IMR-90 (cell line): ENCODE measurements around the gene PEA15. TPM values are rescaled to one million over a fixed set of nuclear protein-coding genes. Genes with fewer than 3 reads are reported as not detected.

Experiments
- ATAC-seq: fragments of 200-7000 bp; cut with Tn5 transposase; 2 replicates; pipeline ENCODE4 v1.9.1; 2020; ENCODE audit warnings: low read depth, mild to moderate bottlenecking, moderate library complexity
- BruUV-seq: library from RNA; stranded (reverse); fragments of 400-500 nt; replicated peaks from 2 replicates; lab custom pipeline; 2021; lab: Mats Ljungman, UMichigan
- CTCF ChIA-PET: fragments of 300-600 bp; formaldehyde crosslinking; extraction: SDS; loops from one replicate; lab custom pipeline; 2021; ENCODE audit warnings: antibody characterized with exemption; lab: Yijun Ruan, JAX
- POLR2A ChIA-PET: fragments of 300-600 bp; sonication (Branson Sonifier 250); formaldehyde crosslinking; loops from one replicate; lab custom pipeline; 2022; ENCODE audit warnings: antibody characterized with exemption; ENCODE audit not compliant: unreplicated experiment; lab: Charles Lee
- DNase-seq: peaks from one replicate; pipeline ENCODE4 v3.0.0; 2013
- H2AFZ ChIP-seq: replicated peaks from 2 replicates; pipeline ENCODE3; 2013; ENCODE audit warnings: low read length, mild to moderate bottlenecking; ENCODE audit not compliant: poor library complexity
- H2AK5ac ChIP-seq: 2 replicates; pipeline ENCODE4 v1.6.1; 2013; ENCODE audit warnings: low read depth, low read length, inconsistent platforms
- H2AK9ac ChIP-seq: replicated peaks from 2 replicates; pipeline ENCODE3; 2013; ENCODE audit warnings: mild to moderate bottlenecking, low read depth, low read length, moderate library complexity; ENCODE audit not compliant: poor library complexity
- H2BK120ac ChIP-seq: 2 replicates; pipeline ENCODE4 v1.6.1; 2013; ENCODE audit warnings: low read depth, low read length, inconsistent platforms
- H2BK15ac ChIP-seq: 3 replicates; pipeline ENCODE4 v1.6.1; 2013; ENCODE audit warnings: low read depth, low read length, inconsistent platforms
- H2BK20ac ChIP-seq: 2 replicates; pipeline ENCODE4 v1.6.1; 2013; ENCODE audit warnings: low read depth, mild to moderate bottlenecking, inconsistent platforms, low read length, moderate library complexity
- H2BK5ac ChIP-seq: 2 replicates; pipeline ENCODE4 v1.6.1; 2013; ENCODE audit warnings: mild to moderate bottlenecking, low read depth, low read length, inconsistent platforms; ENCODE audit not compliant: poor library complexity, severe bottlenecking
- H3K14ac ChIP-seq: replicated peaks from 2 replicates; pipeline ENCODE4 v1.6.1; 2013; ENCODE audit warnings: low read depth, low read length, inconsistent platforms
- H3K18ac ChIP-seq: 2 replicates; pipeline ENCODE4 v1.6.1; 2013; ENCODE audit warnings: low read depth, low read length, control low read depth
- H3K23ac ChIP-seq: 2 replicates; pipeline ENCODE4 v1.6.1; 2013; ENCODE audit warnings: low read depth, low read length, inconsistent platforms
- H3K27ac ChIP-seq: 2 replicates; pipeline ENCODE4 v1.5.1; 2013; ENCODE audit warnings: mild to moderate bottlenecking, control low read depth, low read length; ENCODE audit not compliant: insufficient read depth
- H3K27me3 ChIP-seq: 2 replicates; pipeline ENCODE4 v1.6.1; 2013; ENCODE audit warnings: low read length; ENCODE audit not compliant: control insufficient read depth, insufficient read depth
- H3K36me3 ChIP-seq: 2 replicates; pipeline ENCODE4 v1.6.1; 2013; ENCODE audit warnings: low read length, mixed read lengths; ENCODE audit not compliant: control insufficient read depth, insufficient read depth
- H3K4ac ChIP-seq: 2 replicates; pipeline ENCODE4 v1.6.1; 2013; ENCODE audit warnings: low read depth, low read length, inconsistent platforms
- H3K4me1 ChIP-seq: 2 replicates; pipeline ENCODE4 v1.6.1; 2013; ENCODE audit warnings: low read length, mixed read lengths; ENCODE audit not compliant: control insufficient read depth, insufficient read depth
- H3K4me2 ChIP-seq: 2 replicates; pipeline ENCODE4 v1.6.1; 2013; ENCODE audit warnings: low read depth, mild to moderate bottlenecking, control low read depth, low read length, moderate library complexity
- H3K4me3 ChIP-seq: 2 replicates; pipeline ENCODE4 v1.5.1; 2013; ENCODE audit warnings: low read depth, mild to moderate bottlenecking, control low read depth, low read length, moderate library complexity; ENCODE audit not compliant: insufficient read depth
- H3K56ac ChIP-seq: 2 replicates; pipeline ENCODE4 v1.6.1; 2013; ENCODE audit warnings: low read length, inconsistent platforms; ENCODE audit not compliant: insufficient read depth; ENCODE audit errors: extremely low read depth
- H3K79me1 ChIP-seq, 2 experiments: 2 replicates each; pipeline ENCODE4 v1.6.1; 2013; ENCODE audit warnings: low read length in 2 of 2, inconsistent platforms in 1 of 2, low read depth in 1 of 2
- H3K9ac ChIP-seq: 2 replicates; pipeline ENCODE4 v1.6.1; 2013; ENCODE audit warnings: low read depth, low read length, control low read depth
- H3K9me1 ChIP-seq: 2 replicates; pipeline ENCODE4 v1.6.1; 2013; ENCODE audit warnings: low read length, inconsistent platforms; ENCODE audit not compliant: insufficient read depth
- H3K9me3 ChIP-seq: 2 replicates; pipeline ENCODE4 v1.6.1; 2013; ENCODE audit warnings: low read length; ENCODE audit not compliant: control insufficient read depth, insufficient read depth
- H4K20me1 ChIP-seq: 2 replicates; pipeline ENCODE4 v1.6.1; 2013; ENCODE audit warnings: low read length, inconsistent platforms; ENCODE audit not compliant: insufficient read depth
- H4K5ac ChIP-seq: 2 replicates; pipeline ENCODE4 v1.6.1; 2013; ENCODE audit warnings: mild to moderate bottlenecking, low read depth, low read length, control low read depth
- H4K8ac ChIP-seq, 2 experiments: 2 replicates each; pipeline ENCODE4 v1.6.1; 2013; ENCODE audit warnings: low read depth in 2 of 2, low read length in 2 of 2, control low read depth in 1 of 2, inconsistent platforms in 1 of 2
- H4K91ac ChIP-seq: 2 replicates; pipeline ENCODE4 v1.6.1; 2013; ENCODE audit warnings: low read depth, low read length, inconsistent platforms; ENCODE audit not compliant: insufficient read depth
- BHLHE40 ChIP-seq: fragments of 150-350 bp; IDR thresholded peaks from 2 replicates; pipeline ENCODE4 v1.6.1; 2016; ENCODE audit warnings: mild to moderate bottlenecking, low read depth, low read length
- FOS ChIP-seq: fragments of 150-350 bp; IDR thresholded peaks from 2 replicates; pipeline ENCODE4 v1.6.1; 2016; ENCODE audit warnings: low read depth, low read length
- MAFK ChIP-seq: IDR thresholded peaks from 2 replicates; pipeline ENCODE4 v1.6.1; 2012; ENCODE audit warnings: low read depth, low read length, improper control_type of control experiment
- RAD21 ChIP-seq: IDR thresholded peaks from 2 replicates; pipeline ENCODE4 v1.6.1; 2012; ENCODE audit warnings: low read length, improper control_type of control experiment
- RCOR1 ChIP-seq: IDR thresholded peaks from 2 replicates; pipeline ENCODE4 v1.6.1; 2012; ENCODE audit warnings: mild to moderate bottlenecking, low read length, improper control_type of control experiment; ENCODE audit not compliant: insufficient replicate concordance
- WGBS, 2 experiments: methylation state at CpG; one replicate each; pipeline versions ENCODE4 v1.1.5 to v1.1.7; 2013; ENCODE audit warnings: missing lambda C conversion rate in 2 of 2; ENCODE audit not compliant: insufficient read length in 1 of 2; ENCODE audit errors: extremely low coverage in 2 of 2; 5-methylcytosine and 5-hydroxymethylcytosine counted together
- dilution Hi-C: fragments of 300-500 bp; cut with HindIII; formaldehyde crosslinking; loops from one replicate; pipeline ENCODE4 v1.14.3; 2018; ENCODE audit warnings: low sequenced_read_pairs; ENCODE audit not compliant: unreplicated experiment
- in situ Hi-C: fragments of 300-500 bp; cut with MboI; formaldehyde crosslinking; loops from 3 replicates; pipeline ENCODE4 v1.14.3; 2019; ENCODE audit warnings: low sequenced_read_pairs, inconsistent platforms, mixed read lengths
- intact Hi-C: fragments of 100-400 bp; cut with micrococcal nuclease; formaldehyde crosslinking; loops from 2 replicates; pipeline ENCODE4 v1.10.0; 2022
- polyA plus RNA-seq, 3 experiments: library from polyadenylated mRNA; depleted of rRNA; stranded (reverse); fragments of >200 nt; gene quantifications; 2 replicates each; pipeline ENCODE4 v1.2.3, GENCODE V29; 2012; ENCODE audit warnings: low replicate concordance in 1 of 3
- total RNA-seq: library from RNA; depleted of rRNA; stranded (reverse); fragments of >200 nt; gene quantifications from 2 replicates; pipeline ENCODE4 v1.2.3, GENCODE V29; 2012

PEA15 gene
- total and polyA plus RNA-seq, 2 of the 4 experiments (the other 2 are of a cell fraction): 296 to 754 TPM

GRCh38 chr1:160158534-160158933 is 46.6 kb upstream of the PEA15 start:
- Histone ChIP-seq H3K4me2 (no peak overlapping the region), H4K8ac (no peak overlapping the region), H3K4me1 (no peaks in the 10 kb centered on the region), H3K14ac (no peak overlapping the region), H2BK20ac (no peak overlapping the region), H3K9me1 (no peaks in the 10 kb centered on the region), H3K4ac (no peak overlapping the region), H2AFZ (no peak overlapping the region), H3K23ac (no peak overlapping the region), H3K4me3 (no peak overlapping the region), H2AK5ac (no peak overlapping the region), H3K27me3 (peaks cover 37% of the 10 kb centered on the region), H3K9me3 (no peaks in the 10 kb centered on the region), H4K5ac (no peak overlapping the region), H2BK120ac (no peak overlapping the region), H3K18ac (no peak overlapping the region), H2AK9ac (no peak overlapping the region), H4K20me1 (no peaks in the 10 kb centered on the region), H3K79me1 (no peaks in the 10 kb centered on the region), H4K91ac (no peak overlapping the region), H2BK5ac (no peak overlapping the region), H2BK15ac (no peak overlapping the region), H3K36me3 (no peaks in the 10 kb centered on the region), H3K56ac (no peak overlapping the region), H3K27ac (no peak overlapping the region), H3K9ac (no peak overlapping the region)
- intact Hi-C loops (no loop called here), in situ Hi-C loops (no loop called here), dilution Hi-C loops (no loop called here)
- TF ChIP-seq RAD21: no peak
- TF ChIP-seq BHLHE40: no peak
- no peak for TF ChIP-seq RCOR1
- TF ChIP-seq MAFK: no peak
- no peak for TF ChIP-seq FOS
- ChIA-PET POLR2A (no interaction called here), CTCF (no interaction called here)
- BruUV-seq: no TSS peak
- ATAC-seq (no peak), DNase-seq (no peak)
- no CpG with 5 or more reads among the region's 4 CpGs for WGBS, 2 experiments
